Lung (tissue), 12 donors: ENCODE measurements around the gene COMMD4. TPM values are rescaled to one million over a fixed set of nuclear protein-coding genes. Genes with fewer than 3 reads are reported as not detected.

Source experiments
- ATAC-seq: fragments of 200-7000 bp; cut with Tn5 transposase; one replicate; pipeline ENCODE4 v1.9.1; 2020; ENCODE audit warnings: moderate number of reproducible peaks; ENCODE audit not compliant: insufficient read depth, low FRiP score
- DNase-seq, 3 donors: peaks; one replicate each; pipeline ENCODE4 v3.0.0-alpha.2; 2013 to 2017
- H3K27ac ChIP-seq, 2 donors: one replicate each; pipeline ENCODE4 v1.5.1; 2013; ENCODE audit warnings: mild to moderate bottlenecking in 2 of 2, moderate library complexity in 2 of 2, control low read depth in 1 of 2, inconsistent platforms in 1 of 2, low read depth in 1 of 2, low read length in 1 of 2
- H3K27me3 ChIP-seq, 3 donors: one replicate each; pipeline ENCODE4 v1.5.1; 2013; ENCODE audit warnings: low read length in 2 of 3; ENCODE audit not compliant: control insufficient read depth in 3 of 3, insufficient read depth in 3 of 3
- H3K36me3 ChIP-seq, 4 donors: one replicate each; pipeline ENCODE4 v1.5.1; 2013; ENCODE audit warnings: low read length in 4 of 4, mild to moderate bottlenecking in 1 of 4, moderate library complexity in 1 of 4; ENCODE audit not compliant: control insufficient read depth in 4 of 4, insufficient read depth in 4 of 4
- H3K4me1 ChIP-seq, 5 donors: one replicate each; pipeline ENCODE4 v1.5.1; 2013; ENCODE audit warnings: low read length in 5 of 5, mild to moderate bottlenecking in 2 of 5, moderate library complexity in 1 of 5; ENCODE audit not compliant: control insufficient read depth in 5 of 5, insufficient read depth in 5 of 5
- H3K4me3 ChIP-seq: one replicate; pipeline ENCODE4 v1.5.1; 2013; ENCODE audit warnings: mild to moderate bottlenecking, control low read depth, moderate library complexity
- H3K9ac ChIP-seq, 2 donors: one replicate each; pipeline ENCODE4 v1.5.1; 2013; ENCODE audit warnings: low read length in 2 of 2, control low read depth in 1 of 2; ENCODE audit not compliant: insufficient read depth in 1 of 2
- H3K9me3 ChIP-seq, 4 donors: one replicate each; pipeline ENCODE4 v1.5.1; 2013; ENCODE audit warnings: low read length in 3 of 4, mild to moderate bottlenecking in 1 of 4, moderate library complexity in 1 of 4; ENCODE audit not compliant: control insufficient read depth in 4 of 4, insufficient read depth in 3 of 4
- CTCF ChIP-seq: IDR thresholded peaks from 2 replicates; pipeline ENCODE4 v1.5.1; 2012; ENCODE audit warnings: mild to moderate bottlenecking; ENCODE audit errors: control extremely low read depth, extremely low read depth
- WGBS, 2 donors: extraction: QIAGEN DNeasy Blood & Tissue Kit; methylation state at CpG; one replicate each; pipeline ENCODE4 v1.1.7; 2013; 5-methylcytosine and 5-hydroxymethylcytosine counted together
- polyA plus RNA-seq, 2 donors: library from polyadenylated mRNA; stranded (reverse); fragments of 200-250 nt; gene quantifications; one replicate each; pipeline ENCODE4 v1.2.1, GENCODE V29; 2013
- total RNA-seq, 2 donors: library from RNA; depleted of rRNA in 1 of 2; stranded (reverse); fragments of >200 nt in 1 of 2; gene quantifications; one replicate each; pipeline ENCODE4 v1.2.1, GENCODE V29; 2014 to 2021
- donor health status: control.
- donor health status: control.
- donor health status: Bipolar disorder and iron deficiency.
- donor health status: healthy.
- donor health status: DM: yes; HTN: yes; CAD: no.

Gene COMMD4
- total and polyA plus RNA-seq, 4 donors, result 36.2 to 135 (median 88.1) TPM

- H3K36me3 ChIP-seq, result peaks cover 4 to 74% (median 9%) of the 10 kb centered on the region in 4 donors
- no peak for DNase-seq
- no peak overlapping the region for H3K4me3 ChIP-seq
- TF ChIP-seq CTCF, result no peak
- H3K9me3 ChIP-seq, result no peaks in the 10 kb centered on the region
- H3K27me3 ChIP-seq, result no peaks in the 10 kb centered on the region
- no peak overlapping the region for H3K27ac ChIP-seq
- ATAC-seq, result no peak
- 91 to 95% methylated on average over 13 of the region's 13 CpGs for WGBS, 2 donors
- H3K9ac ChIP-seq, result no peak overlapping the region
- H3K4me1 ChIP-seq, result no peaks in the 10 kb centered on the region
Measured at GRCh38 chr15:75361989-75362641, 26.3 kb downstream of the COMMD4 start.

GRCh38 chr15:75362642-75363249 is 26.9 kb downstream of the COMMD4 start:
- H3K27me3 ChIP-seq, result no peaks in the 10 kb centered on the region
- TF ChIP-seq CTCF, result no peak
- H3K27ac ChIP-seq, result no peak overlapping the region
- H3K4me1 ChIP-seq, result peaks cover 0 to 5% (median 2%) of the 10 kb centered on the region in 5 donors
- H3K4me3 ChIP-seq, result no peak overlapping the region
- DNase-seq (no peak), ATAC-seq (no peak)
- no peak overlapping the region for H3K9ac ChIP-seq
- 90 to 96% methylated on average over 7 of the region's 7 CpGs for WGBS, 2 donors
- H3K9me3 ChIP-seq, result no peaks in the 10 kb centered on the region
- peaks cover 4 to 74% (median 10%) of the 10 kb centered on the region in 4 donors for H3K36me3 ChIP-seq

- peaks cover 0 to 7% (median 2%) of the 10 kb centered on the region in 5 donors for H3K4me1 ChIP-seq
- H3K27ac ChIP-seq, result no peak overlapping the region
- WGBS, 2 donors, result 92 to 96% methylated on average over 9 of the region's 9 CpGs
- no peak overlapping the region for H3K4me3 ChIP-seq
- H3K9me3 ChIP-seq, result no peaks in the 10 kb centered on the region
- H3K9ac ChIP-seq, result no peak overlapping the region
- peaks cover 4 to 64% (median 8%) of the 10 kb centered on the region in 4 donors for H3K36me3 ChIP-seq
- no peaks in the 10 kb centered on the region for H3K27me3 ChIP-seq
- DNase-seq (no peak), ATAC-seq (no peak)
- no peak for TF ChIP-seq CTCF
Measured at GRCh38 chr15:75363786-75364185, 27.9 kb downstream of the COMMD4 start.
